ENCODE measurements around the gene IGSF23. TPM values are rescaled to one million over a fixed set of nuclear protein-coding genes. Genes with fewer than 3 reads are reported as not detected.
A peak's percentile ranks its signal among the peaks of the same experiment; 100 is the strongest.

The IGSF23 gene
- total and polyA plus RNA-seq, 2 of the 13 experiments (the other 11 are each of a cell fraction or from before 2014, with no cell fraction given): 2.3 to 8.8 TPM

GRCh38 chr19:44587963-44588770 is 25.2 kb upstream of the IGSF23 start (continued):
- TF ChIP-seq AFF4 (CRISPR knock-in tag; IDR thresholded peaks at IDR 0.05) (no peak), ZSCAN5A (CRISPR knock-in tag; IDR thresholded peaks at IDR 0.05; ENCODE audit: borderline replicate concordance) (no peak), FOSL2 (CRISPR knock-in tag; IDR thresholded peaks at IDR 0.05) (peak; percentile 65; the same call in 1 of the 2 replicates), STAG1 (CRISPR knock-in tag; IDR thresholded peaks at IDR 0.05) (peak; percentile 51), CEBPB (IDR thresholded peaks at IDR 0.05; ENCODE audit: borderline replicate concordance, low read depth, low read length) (peak; percentile 43; the same call in 1 of the 2 replicates), ZNF773 (CRISPR knock-in tag; IDR thresholded peaks at IDR 0.05; ENCODE audit: borderline replicate concordance) (no peak)

- no peaks in the 10 kb centered on the region for H3K36me3 ChIP-seq (replicated peaks in 1 of 2; ENCODE audit: control insufficient read depth in 1 of 2, insufficient read depth in 2 of 2, low read length in 2 of 2)
- H3K79me2 ChIP-seq (ENCODE audit: insufficient read depth, low read length): no peaks in the 10 kb centered on the region
- 89% methylated on average over 3 of the region's 3 CpGs for WGBS (ENCODE audit: low lambda C conversion rate)
- no peaks in the 10 kb centered on the region; a peak in 1 of 5 replicates for H3K27me3 ChIP-seq (ENCODE audit: control insufficient read depth in 1 of 2, insufficient read depth in 2 of 2, low read length in 2 of 2)
- ATAC-seq (no peak), DNase-seq (ENCODE audit: low spot score) (no peak), FAIRE-seq (no peak)
- H3K4me2 ChIP-seq (ENCODE audit: low read depth, low read length): no peak overlapping the region
- in situ Hi-C loops (cut with HindIII; ENCODE audit: extremely low pct_ligation_motif_present, low pct_unique_long_range_greater_than_20kb) (no loop called here), intact Hi-C loops (cut with micrococcal nuclease; ENCODE audit: unreplicated experiment) (no loop called here)
- H3K9me3 ChIP-seq (ENCODE audit: low read length): no peaks in the 10 kb centered on the region
- H3K9ac ChIP-seq (ENCODE audit: insufficient read depth, low read depth, low read length): no peak overlapping the region
- peaks cover 66% of the 10 kb centered on the region for H3K4me1 ChIP-seq (ENCODE audit: insufficient read depth, low read length)
- H4K20me1 ChIP-seq (ENCODE audit: insufficient read depth, low read length): no peaks in the 10 kb centered on the region
- no peak overlapping the region for H3K27ac ChIP-seq (ENCODE audit: extremely low read length, insufficient read depth, low read length)
- CTCF ChIA-PET (ENCODE audit: low intra/inter-chr PET ratio, low total read pairs): interaction anchor here (0.9 kb wide), 1 partner anchor 68 kb away, joined by 3 read pairs; no protein-coding TSS in a partner anchor
- POLR2A ChIA-PET: interaction anchor here (0.7 to 1.7 kb wide), 13 partner anchors 8 to 130 kb away, joined by 3 to 9 read pairs (median 5); partner anchors contain the start of genes IGSF23 and PVR
- no peak overlapping the region for H2AFZ ChIP-seq (ENCODE audit: low read length)
- no TSS peak for BruUV-seq (replicated peaks)
- no peak overlapping the region for H3K4me3 ChIP-seq (replicated peaks in 1 of 3; ENCODE audit: insufficient read depth in 1 of 3, low read depth in 2 of 3, low read length in 3 of 3)
- TF ChIP-seq ASH2L (IDR thresholded peaks at IDR 0.05; ENCODE audit: insufficient read length, low read depth, low read length) (no peak), ZNF547 (CRISPR knock-in tag; IDR thresholded peaks at IDR 0.05) (no peak), ZFP36 (IDR thresholded peaks at IDR 0.05; ENCODE audit: borderline replicate concordance, low read depth, low read length, partially characterized antibody) (no peak), ZNF343 (CRISPR knock-in tag; IDR thresholded peaks at IDR 0.05) (no peak), NKX3-1 (CRISPR knock-in tag; IDR thresholded peaks at IDR 0.05) (no peak), JARID2 (CRISPR knock-in tag; IDR thresholded peaks at IDR 0.05; ENCODE audit: insufficient replicate concordance) (no peak), ZFP62 (CRISPR knock-in tag; IDR thresholded peaks at IDR 0.05) (no peak), RAD21 (CRISPR knock-in tag; IDR thresholded peaks at IDR 0.05) (no peak), XRCC5 (optimal IDR thresholded peaks at IDR 0.05; ENCODE audit: low read length) (no peak), CHCHD3 (CRISPR knock-in tag; IDR thresholded peaks at IDR 0.05) (no peak)
These were observed 24.6 kb upstream of the IGSF23 start for GRCh38 chr19:44588771-44589112.
